Measurements from ENCODE around the gene HHIPL1.

The HHIPL1 gene

DNA sequence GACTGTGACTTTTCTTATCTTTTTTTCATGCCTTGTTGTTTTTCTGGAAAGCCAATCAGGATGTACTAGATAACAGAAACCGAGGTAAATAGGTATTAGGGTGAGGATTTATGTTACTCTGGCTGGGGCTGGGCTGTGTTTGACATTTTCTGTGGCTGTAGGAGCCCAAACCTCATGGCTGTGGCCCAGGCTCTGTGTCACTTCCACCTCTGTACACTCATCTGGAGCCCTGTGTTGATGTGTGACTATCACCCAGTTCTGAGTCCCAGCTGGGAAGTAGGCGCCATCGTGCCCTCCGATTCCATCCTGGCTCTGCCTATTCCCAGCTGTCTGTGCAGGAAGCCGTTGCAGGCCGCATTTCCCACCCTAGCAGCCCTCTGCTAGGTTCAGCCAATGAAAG, 1.6 kb upstream of the HHIPL1 start:
- Histone ChIP-seq H3K4me3 (ENCODE audit: low read depth, low read length) (no peak overlapping the region), H3K27me3 (replicated peaks) (no peaks in the 10 kb centered on the region), H3K36me3 (replicated peaks) (no peaks in the 10 kb centered on the region), H3K27ac (no peak overlapping the region)
- in situ Hi-C loops (cut with HindIII; ENCODE audit: low pct_ligation_motif_present, low sequenced_read_pairs) = no loop called here
- no peak for DNase-seq
- TF ChIP-seq, protein P1, sequence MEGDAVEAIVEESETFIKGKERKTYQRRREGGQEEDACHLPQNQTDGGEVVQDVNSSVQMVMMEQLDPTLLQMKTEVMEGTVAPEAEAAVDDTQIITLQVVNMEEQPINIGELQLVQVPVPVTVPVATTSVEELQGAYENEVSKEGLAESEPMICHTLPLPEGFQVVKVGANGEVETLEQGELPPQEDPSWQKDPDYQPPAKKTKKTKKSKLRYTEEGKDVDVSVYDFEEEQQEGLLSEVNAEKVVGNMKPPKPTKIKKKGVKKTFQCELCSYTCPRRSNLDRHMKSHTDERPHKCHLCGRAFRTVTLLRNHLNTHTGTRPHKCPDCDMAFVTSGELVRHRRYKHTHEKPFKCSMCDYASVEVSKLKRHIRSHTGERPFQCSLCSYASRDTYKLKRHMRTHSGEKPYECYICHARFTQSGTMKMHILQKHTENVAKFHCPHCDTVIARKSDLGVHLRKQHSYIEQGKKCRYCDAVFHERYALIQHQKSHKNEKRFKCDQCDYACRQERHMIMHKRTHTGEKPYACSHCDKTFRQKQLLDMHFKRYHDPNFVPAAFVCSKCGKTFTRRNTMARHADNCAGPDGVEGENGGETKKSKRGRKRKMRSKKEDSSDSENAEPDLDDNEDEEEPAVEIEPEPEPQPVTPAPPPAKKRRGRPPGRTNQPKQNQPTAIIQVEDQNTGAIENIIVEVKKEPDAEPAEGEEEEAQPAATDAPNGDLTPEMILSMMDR (IDR thresholded peaks at IDR 0.05; ENCODE audit: low read depth, low read length, missing control alignments) = no peak

DNA sequence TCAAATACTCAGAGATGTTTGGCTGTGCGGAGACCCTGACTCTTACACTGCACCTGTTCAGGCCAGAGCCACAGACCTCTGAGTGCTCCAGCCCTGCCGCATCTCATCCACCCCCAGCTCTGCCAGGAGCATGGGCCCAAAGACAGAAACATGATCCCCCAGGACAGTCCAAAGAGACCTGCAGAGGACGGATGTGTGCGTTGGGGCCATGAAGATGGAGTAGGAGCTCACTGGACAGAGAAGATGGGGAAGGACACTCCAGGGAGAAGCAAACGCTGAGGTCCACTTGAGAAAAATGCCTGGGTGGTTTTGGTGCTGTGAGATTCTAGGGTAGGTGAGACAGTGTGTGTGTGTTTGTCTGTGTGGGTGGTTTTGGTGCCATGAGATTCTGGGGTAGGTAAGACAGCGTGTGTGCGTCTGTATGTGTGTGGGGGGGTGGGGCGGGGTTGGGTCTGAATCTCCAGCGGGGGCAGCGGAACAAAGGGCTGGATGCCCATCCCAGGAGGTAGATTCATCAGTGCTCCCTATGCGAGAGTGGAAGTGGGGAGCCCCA, 818 bp upstream of the HHIPL1 start:
- H3K27me3 ChIP-seq (replicated peaks) = no peaks in the 10 kb centered on the region
- H3K4me3 ChIP-seq (ENCODE audit: low read depth, low read length) = no peak overlapping the region
- no peak for DNase-seq
- TF ChIP-seq, protein P1 (IDR thresholded peaks at IDR 0.05; ENCODE audit: low read depth, low read length, missing control alignments) = no peak
- H3K36me3 ChIP-seq (replicated peaks) = no peaks in the 10 kb centered on the region
- H3K27ac ChIP-seq = no peak overlapping the region
- in situ Hi-C loops (cut with HindIII; ENCODE audit: low pct_ligation_motif_present, low sequenced_read_pairs) = no loop called here

DNA sequence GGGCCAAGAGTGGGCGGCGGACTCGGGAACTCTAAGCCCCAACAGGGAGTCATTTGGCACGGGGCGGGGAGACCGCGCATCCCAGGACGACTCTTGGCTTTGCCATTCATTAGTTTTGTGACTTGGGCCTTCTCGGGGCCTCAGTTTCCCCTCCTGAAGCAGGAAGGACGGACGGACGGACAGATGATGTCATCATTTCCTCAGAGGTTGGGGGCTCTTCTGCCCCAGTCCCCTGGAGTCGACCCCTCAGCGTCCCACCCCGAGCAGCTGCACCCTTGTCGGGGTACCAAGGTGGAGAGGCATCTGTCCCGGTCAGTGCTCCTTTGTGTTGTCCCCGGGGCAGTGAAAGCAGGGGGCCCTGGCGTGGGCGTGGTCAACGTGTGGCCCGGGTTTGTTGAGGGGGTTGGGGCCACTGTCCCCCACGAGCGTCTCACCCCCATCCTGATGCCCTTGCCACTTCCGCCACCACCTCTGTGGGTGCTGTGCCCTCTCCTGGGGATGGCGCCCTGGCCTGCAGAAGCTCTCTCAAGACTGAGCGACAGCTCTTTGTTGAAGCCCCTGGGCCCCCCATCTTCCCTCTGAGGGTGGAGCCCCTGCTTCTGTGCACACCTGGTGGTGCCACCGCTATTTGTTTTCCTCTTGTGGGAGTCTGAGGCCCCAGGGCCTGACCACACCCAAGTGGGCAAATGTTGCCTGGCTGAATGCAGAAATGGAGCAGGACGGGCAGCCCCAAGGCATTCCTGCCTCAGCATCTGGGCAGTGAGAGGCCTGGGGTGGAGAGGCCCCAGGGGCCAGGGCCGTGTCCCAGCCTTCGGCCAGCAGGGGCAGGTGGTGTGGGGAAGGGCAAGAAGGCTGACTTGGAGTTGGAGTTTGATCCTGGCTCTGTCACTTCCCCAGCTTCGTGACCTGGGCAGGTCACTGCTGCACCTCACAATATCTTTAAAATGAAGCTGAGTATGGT, 896 bp downstream of the HHIPL1 start:
- in situ Hi-C loops (cut with HindIII; ENCODE audit: low pct_ligation_motif_present, low sequenced_read_pairs) = no loop called here
- peak overlapping the region; percentile 43 for H3K4me3 ChIP-seq (ENCODE audit: low read depth, low read length)
- no peak overlapping the region for H3K27ac ChIP-seq

DNA sequence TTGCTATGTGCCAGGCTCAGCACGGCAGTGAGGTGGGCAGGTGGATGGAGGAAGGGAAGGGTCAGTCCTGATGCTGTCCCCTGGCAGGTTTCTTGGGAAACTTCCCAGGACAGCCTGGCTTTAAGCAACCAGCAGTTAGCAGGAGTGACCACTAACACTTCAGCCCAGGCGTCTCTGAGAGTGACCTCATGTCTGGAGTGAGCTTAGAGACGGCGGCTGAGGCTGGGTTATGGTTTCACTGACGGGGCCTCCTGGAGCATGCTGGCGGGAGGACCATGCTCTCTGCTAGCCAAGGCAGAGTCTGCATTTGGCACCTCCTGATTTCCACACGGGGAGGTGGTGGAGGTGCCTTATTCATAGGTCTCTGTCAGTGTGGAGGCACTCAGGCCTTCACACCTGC, 2.5 kb downstream of the HHIPL1 start:
- in situ Hi-C loops (cut with HindIII; ENCODE audit: low pct_ligation_motif_present, low sequenced_read_pairs) = no loop called here
- H3K27ac ChIP-seq = no peak overlapping the region
- no peaks in the 10 kb centered on the region for H3K27me3 ChIP-seq (replicated peaks)
- no peaks in the 10 kb centered on the region for H3K36me3 ChIP-seq (replicated peaks)
- no peak for DNase-seq
- no peak overlapping the region for H3K4me3 ChIP-seq (ENCODE audit: low read depth, low read length)
- TF ChIP-seq, protein P1 (IDR thresholded peaks at IDR 0.05; ENCODE audit: low read depth, low read length, missing control alignments) = no peak

More for the DNA sequence above, 896 bp downstream of the HHIPL1 start:
- Histone ChIP-seq H3K36me3 (replicated peaks) (no peaks in the 10 kb centered on the region), H3K27me3 (replicated peaks) (no peaks in the 10 kb centered on the region)
- TF ChIP-seq, protein P1 (IDR thresholded peaks at IDR 0.05; ENCODE audit: low read depth, low read length, missing control alignments) = no peak
- DNase-seq = no peak

DNA sequence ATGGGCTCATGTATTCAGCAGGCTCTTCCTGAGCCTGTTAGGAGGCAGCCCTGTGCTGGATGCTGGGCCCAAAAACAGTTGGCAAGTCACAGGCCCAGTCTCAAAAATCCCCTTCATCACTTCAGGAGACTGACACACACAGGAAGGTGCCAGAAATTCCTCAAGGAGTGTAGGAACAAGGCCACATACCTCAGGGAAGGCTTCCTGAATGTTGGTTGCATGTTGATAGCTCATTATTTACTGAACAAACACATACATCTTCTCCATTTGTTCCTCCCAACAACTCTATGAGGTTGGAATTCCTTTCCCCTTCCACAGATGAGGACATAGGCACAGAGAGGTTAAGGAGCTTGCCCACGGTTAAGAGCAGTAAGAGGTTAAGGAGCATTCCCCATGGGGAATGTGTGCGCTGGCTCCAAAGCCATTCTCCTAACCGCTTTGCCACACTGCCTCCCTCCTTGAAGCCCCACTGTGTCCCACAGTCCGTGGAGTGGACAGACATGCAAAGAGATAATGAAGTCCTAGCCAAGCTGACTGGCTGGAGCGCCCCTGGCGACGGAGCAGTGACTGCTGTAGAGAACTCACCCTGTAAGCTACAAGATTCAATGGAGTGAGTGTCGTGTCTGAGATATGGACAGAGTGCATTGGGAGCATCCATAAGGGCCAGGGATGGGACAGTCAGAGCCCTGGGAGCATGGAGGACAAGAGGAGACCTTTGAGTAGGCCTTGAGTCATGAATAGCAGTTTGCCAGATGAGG, 3.3 kb downstream of the HHIPL1 start:
- Histone ChIP-seq H3K27me3 (replicated peaks) (no peaks in the 10 kb centered on the region), H3K27ac (no peak overlapping the region), H3K4me3 (ENCODE audit: low read depth, low read length) (no peak overlapping the region), H3K36me3 (replicated peaks) (no peaks in the 10 kb centered on the region)
- TF ChIP-seq, protein P1 (IDR thresholded peaks at IDR 0.05; ENCODE audit: low read depth, low read length, missing control alignments) = no peak
- in situ Hi-C loops (cut with HindIII; ENCODE audit: low pct_ligation_motif_present, low sequenced_read_pairs) = no loop called here
- no peak for DNase-seq
